H9 (cell line): ENCODE results near the gene PAK1. TPM values are rescaled to one million over a fixed set of nuclear protein-coding genes. Genes with fewer than 3 reads are reported as not detected.

Source experiments
- DNase-seq: peaks from one replicate; pipeline ENCODE4 v3.0.0-alpha.2; 2017
- H2AFZ ChIP-seq: one replicate; pipeline ENCODE4 v1.6.1; 2013; ENCODE audit warnings: mild to moderate bottlenecking, low read length, control low read depth, moderate library complexity
- H2AK5ac ChIP-seq: 2 replicates; pipeline ENCODE4 v1.6.1; 2013; ENCODE audit warnings: low read length, control low read depth, mixed read lengths; ENCODE audit not compliant: insufficient read length
- H2BK120ac ChIP-seq: one replicate; pipeline ENCODE4 v1.6.1; 2013; ENCODE audit warnings: low read depth, mild to moderate bottlenecking, low read length, control low read depth, inconsistent platforms; ENCODE audit not compliant: poor library complexity, severe bottlenecking
- H2BK12ac ChIP-seq: 2 replicates; pipeline ENCODE4 v1.6.1; 2013; ENCODE audit warnings: low read length, control low read depth, mixed read lengths, low read depth; ENCODE audit not compliant: insufficient read length
- H2BK15ac ChIP-seq: 2 replicates; pipeline ENCODE4 v1.6.1; 2013; ENCODE audit warnings: low read depth, low read length, control low read depth
- H2BK20ac ChIP-seq: one replicate; pipeline ENCODE4 v1.6.1; 2013; ENCODE audit warnings: low read depth, mild to moderate bottlenecking, low read length, control low read depth, inconsistent platforms; ENCODE audit not compliant: poor library complexity, severe bottlenecking
- H2BK5ac ChIP-seq: 2 replicates; pipeline ENCODE4 v1.6.1; 2013; ENCODE audit warnings: low read length, control low read depth, mixed read lengths; ENCODE audit not compliant: insufficient read length
- H3K14ac ChIP-seq: 2 replicates; pipeline ENCODE4 v1.6.1; 2013; ENCODE audit warnings: low read length, control low read depth; ENCODE audit not compliant: insufficient read depth
- H3K18ac ChIP-seq: 2 replicates; pipeline ENCODE4 v1.6.1; 2013; ENCODE audit warnings: low read depth, mild to moderate bottlenecking, mixed read lengths, low read length, control low read depth; ENCODE audit not compliant: insufficient read length
- H3K23ac ChIP-seq: 2 replicates; pipeline ENCODE4 v1.6.1; 2013; ENCODE audit warnings: low read length, control low read depth, mixed read lengths, low read depth; ENCODE audit not compliant: insufficient read length
- H3K23me2 ChIP-seq: 2 replicates; pipeline ENCODE4 v1.6.1; 2013; ENCODE audit warnings: low read depth, mild to moderate bottlenecking, mixed read lengths, low read length, control low read depth; ENCODE audit not compliant: insufficient read length, poor library complexity, severe bottlenecking
- H3K27ac ChIP-seq: 2 replicates; pipeline ENCODE4 v1.5.1; 2013; ENCODE audit warnings: low read length, control low read depth, mixed read lengths, low read depth; ENCODE audit not compliant: insufficient read length
- H3K27me3 ChIP-seq: 2 replicates; pipeline ENCODE4 v1.6.1; 2013; ENCODE audit warnings: low read length, control low read depth, inconsistent platforms; ENCODE audit not compliant: insufficient read depth
- H3K4ac ChIP-seq: 2 replicates; pipeline ENCODE4 v1.6.1; 2013; ENCODE audit warnings: low read depth, mild to moderate bottlenecking, control low read depth, inconsistent platforms, low read length, moderate library complexity
- H3K4me1 ChIP-seq: 2 replicates; pipeline ENCODE4 v1.6.1; 2013; ENCODE audit warnings: low read length, control low read depth, inconsistent platforms; ENCODE audit not compliant: insufficient read depth
- H3K4me2 ChIP-seq: 2 replicates; pipeline ENCODE4 v1.6.1; 2013; ENCODE audit warnings: low read length, control low read depth, mixed read lengths; ENCODE audit not compliant: insufficient read length, insufficient read depth
- H3K56ac ChIP-seq: 2 replicates; pipeline ENCODE4 v1.6.1; 2013; ENCODE audit warnings: low read depth, mild to moderate bottlenecking, mixed read lengths, low read length, control low read depth; ENCODE audit not compliant: insufficient read length
- H3K79me1 ChIP-seq: 2 replicates; pipeline ENCODE4 v1.6.1; 2013; ENCODE audit warnings: low read depth, mild to moderate bottlenecking, moderate library complexity, low read length, control low read depth, inconsistent platforms; ENCODE audit not compliant: insufficient read depth, poor library complexity, severe bottlenecking
- H3K79me2 ChIP-seq: 2 replicates; pipeline ENCODE4 v1.6.1; 2013; ENCODE audit warnings: low read length, control low read depth, inconsistent platforms; ENCODE audit not compliant: insufficient read depth
- H3K9ac ChIP-seq: 2 replicates; pipeline ENCODE4 v1.6.1; 2013; ENCODE audit warnings: low read length, control low read depth, mixed read lengths; ENCODE audit not compliant: insufficient read length; ENCODE audit errors: extremely low read depth
- H3K9me3 ChIP-seq: one replicate; pipeline ENCODE4 v1.6.1; 2013; ENCODE audit warnings: low read depth, low read length, inconsistent platforms; ENCODE audit not compliant: control insufficient read depth
- H3T11ph ChIP-seq: one replicate; pipeline ENCODE4 v1.6.1; 2013; ENCODE audit warnings: mild to moderate bottlenecking, low read length, control low read depth, inconsistent platforms
- H4K20me1 ChIP-seq: one replicate; pipeline ENCODE4 v1.6.1; 2013; ENCODE audit not compliant: control insufficient read depth, insufficient read length, insufficient read depth
- H4K5ac ChIP-seq: 2 replicates; pipeline ENCODE4 v1.6.1; 2013; ENCODE audit warnings: low read depth, mild to moderate bottlenecking, mixed read lengths, low read length, control low read depth; ENCODE audit not compliant: insufficient read length
- H4K8ac ChIP-seq: replicated peaks from 2 replicates; pipeline ENCODE4 v1.6.1; 2013; ENCODE audit warnings: low read length, control low read depth, mixed read lengths, low read depth; ENCODE audit not compliant: insufficient read length
- H4K91ac ChIP-seq: 2 replicates; pipeline ENCODE4 v1.6.1; 2013; ENCODE audit warnings: low read depth, mild to moderate bottlenecking, moderate library complexity, mixed read lengths, low read length, control low read depth; ENCODE audit not compliant: insufficient read length
- H3K27ac Mint-ChIP-seq, 3 experiments: 2 replicates in 2 of 3; 3 replicates in 1 of 3; pipeline ENCODE4 v1.8.0; 2020 to 2021; ENCODE audit warnings: mixed read lengths in 3 of 3, mild to moderate bottlenecking in 1 of 3, moderate library complexity in 1 of 3
- H3K27me3 Mint-ChIP-seq: 2 replicates; pipeline ENCODE4 v1.8.0; 2021; ENCODE audit warnings: low read depth, mild to moderate bottlenecking, moderate library complexity, mixed read lengths
- H3K36me3 Mint-ChIP-seq, 3 experiments: 2 replicates in 2 of 3; 3 replicates in 1 of 3; pipeline ENCODE4 v1.8.0; 2020 to 2021; ENCODE audit warnings: low read depth in 3 of 3, mixed read lengths in 3 of 3; ENCODE audit not compliant: insufficient read depth in 1 of 3
- H3K4me1 Mint-ChIP-seq, 2 experiments: 2 replicates each; pipeline ENCODE4 v1.8.0; 2020; ENCODE audit warnings: mixed read lengths in 2 of 2
- H3K4me3 Mint-ChIP-seq, 2 experiments: 2 replicates in 1 of 2; 3 replicates in 1 of 2; pipeline ENCODE4 v1.8.0; 2020 to 2021; ENCODE audit warnings: mild to moderate bottlenecking in 2 of 2, mixed read lengths in 2 of 2, moderate library complexity in 1 of 2
- H3K9me3 Mint-ChIP-seq, 2 experiments: 2 replicates in 1 of 2; 3 replicates in 1 of 2; pipeline ENCODE4 v1.8.0; 2020; ENCODE audit warnings: mild to moderate bottlenecking in 2 of 2, mixed read lengths in 2 of 2, moderate library complexity in 1 of 2
- WGBS: extraction: QIAGEN DNeasy Blood & Tissue Kit; methylation state at CpG from one replicate; pipeline ENCODE4 v1.1.7; 2013; ENCODE audit warnings: missing lambda C conversion rate, low lambda C conversion rate, mixed read lengths; ENCODE audit not compliant: insufficient read length; ENCODE audit errors: extremely low coverage; 5-methylcytosine and 5-hydroxymethylcytosine counted together
- total RNA-seq: library from RNA; stranded (reverse); gene quantifications from 2 replicates; pipeline ENCODE4 v1.2.1, GENCODE V29; 2021
- TF ChIP-seq, protein P1 (sequence below): fragments of 200-600 bp; sonication (generic); conservative IDR thresholded peaks from 3 replicates; pipeline ENCODE4 v1.8.0; 2021; ENCODE audit warnings: antibody characterized with exemption, mild to moderate bottlenecking

The PAK1 gene
- total RNA-seq, 1 experiment from 2014 or later: 122 TPM

DNA sequence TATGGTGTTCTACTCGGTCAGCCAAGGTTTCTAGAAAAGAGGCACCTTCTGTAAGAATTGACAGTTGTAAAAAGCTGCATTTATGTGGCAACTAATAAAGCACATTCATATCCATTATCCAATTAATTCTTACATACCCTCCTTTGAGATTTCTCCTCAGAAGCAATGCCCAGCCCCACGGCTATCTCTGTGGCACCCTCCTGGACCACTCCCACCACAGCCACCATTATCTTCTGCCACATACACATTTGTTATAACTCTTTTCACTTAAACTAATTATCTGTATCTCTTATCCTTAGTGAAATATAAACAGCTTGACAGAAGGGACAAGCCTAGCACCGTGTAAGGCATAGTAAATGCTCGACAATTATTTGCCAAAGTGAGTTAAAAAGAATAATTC is 48.5 kb downstream of the PAK1 start:
- Histone ChIP-seq H3K9ac (no peak overlapping the region), H4K91ac (no peak overlapping the region), H3K4me1 (peaks cover 5% of the 10 kb centered on the region), H3K4ac (no peak overlapping the region), H2AFZ (no peak overlapping the region), H4K5ac (no peak overlapping the region), H3K79me2 (peaks cover 22% of the 10 kb centered on the region; the same call in 1 of the 2 replicates), H3K27ac (no peak overlapping the region), H2BK20ac (no peak overlapping the region), H3K18ac (no peak overlapping the region), H3T11ph (no peak overlapping the region), H2BK120ac (no peak overlapping the region), H3K14ac (no peak overlapping the region), H2AK5ac (no peak overlapping the region), H3K23me2 (no peaks in the 10 kb centered on the region), H3K4me2 (no peak overlapping the region), H3K27me3 (no peaks in the 10 kb centered on the region), H3K23ac (no peak overlapping the region), H3K79me1 (no peaks in the 10 kb centered on the region), H3K9me3 (no peaks in the 10 kb centered on the region), H2BK5ac (no peak overlapping the region), H4K8ac (no peak overlapping the region), H2BK12ac (no peak overlapping the region), H2BK15ac (no peak overlapping the region), H3K56ac (no peak overlapping the region), H4K20me1 (no peaks in the 10 kb centered on the region)
- H3K36me3 Mint-ChIP-seq: no peaks in the 10 kb centered on the region
- H3K27me3 Mint-ChIP-seq: no peaks in the 10 kb centered on the region
- TF ChIP-seq, protein P1, sequence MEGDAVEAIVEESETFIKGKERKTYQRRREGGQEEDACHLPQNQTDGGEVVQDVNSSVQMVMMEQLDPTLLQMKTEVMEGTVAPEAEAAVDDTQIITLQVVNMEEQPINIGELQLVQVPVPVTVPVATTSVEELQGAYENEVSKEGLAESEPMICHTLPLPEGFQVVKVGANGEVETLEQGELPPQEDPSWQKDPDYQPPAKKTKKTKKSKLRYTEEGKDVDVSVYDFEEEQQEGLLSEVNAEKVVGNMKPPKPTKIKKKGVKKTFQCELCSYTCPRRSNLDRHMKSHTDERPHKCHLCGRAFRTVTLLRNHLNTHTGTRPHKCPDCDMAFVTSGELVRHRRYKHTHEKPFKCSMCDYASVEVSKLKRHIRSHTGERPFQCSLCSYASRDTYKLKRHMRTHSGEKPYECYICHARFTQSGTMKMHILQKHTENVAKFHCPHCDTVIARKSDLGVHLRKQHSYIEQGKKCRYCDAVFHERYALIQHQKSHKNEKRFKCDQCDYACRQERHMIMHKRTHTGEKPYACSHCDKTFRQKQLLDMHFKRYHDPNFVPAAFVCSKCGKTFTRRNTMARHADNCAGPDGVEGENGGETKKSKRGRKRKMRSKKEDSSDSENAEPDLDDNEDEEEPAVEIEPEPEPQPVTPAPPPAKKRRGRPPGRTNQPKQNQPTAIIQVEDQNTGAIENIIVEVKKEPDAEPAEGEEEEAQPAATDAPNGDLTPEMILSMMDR: no peak
- WGBS: no CpG with 5 or more reads among the region's 4 CpGs
- H3K27ac Mint-ChIP-seq: no peak overlapping the region; a peak in 1 of 7 replicates
- H3K4me1 Mint-ChIP-seq: peaks cover 47 to 56% of the 10 kb centered on the region in 2 experiments
- DNase-seq: no peak
- no peaks in the 10 kb centered on the region for H3K9me3 Mint-ChIP-seq
- H3K4me3 Mint-ChIP-seq: no peak overlapping the region
